ENCODE measurements around the gene ELAVL2.

ELAVL2 gene

DNA sequence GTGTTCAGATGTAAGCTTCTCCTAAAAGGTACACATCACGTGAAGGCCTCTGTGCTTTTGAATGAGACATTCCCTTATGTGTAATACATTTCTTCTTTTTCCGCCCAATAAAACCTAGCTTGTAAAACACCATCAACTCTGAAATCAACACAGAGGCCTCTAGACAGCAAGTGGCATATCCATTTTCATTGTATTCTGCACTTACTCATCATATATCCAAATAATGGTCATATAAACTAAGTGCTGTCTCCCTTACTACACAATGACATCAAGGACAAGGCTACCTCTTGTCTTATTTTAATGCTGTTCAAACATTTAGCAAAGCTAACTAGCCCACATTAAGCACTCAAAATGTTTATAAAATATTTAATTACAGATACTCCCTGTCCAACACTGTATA, 108.5 kb downstream of the ELAVL2 start:
- no peak for DNase-seq

GRCh38 chr9:23707249-23707648, 118.8 kb downstream of the ELAVL2 start:
- no peak for DNase-seq

GRCh38 chr9:23702311-23702922, 123.6 kb downstream of the ELAVL2 start:
- no peak for DNase-seq

DNA sequence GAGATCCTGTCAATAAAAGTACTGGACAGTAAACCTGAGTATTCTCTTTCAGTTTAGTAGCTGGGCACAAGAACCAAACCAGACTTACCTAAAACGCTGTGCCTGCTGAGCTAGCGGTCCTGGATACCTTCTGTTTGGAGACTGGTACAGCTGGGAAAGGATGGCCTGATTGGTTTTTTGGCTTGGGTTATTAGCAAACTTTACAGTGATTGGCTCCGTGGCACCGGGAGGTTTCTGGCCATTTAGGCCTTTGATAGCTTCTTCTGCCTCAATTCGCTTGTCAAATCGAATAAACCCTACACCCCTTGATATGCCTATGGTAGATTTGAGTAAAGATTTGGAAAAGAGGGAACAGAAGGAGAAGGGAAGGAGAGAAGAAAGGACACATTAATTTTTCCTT, 124.7 kb downstream of the ELAVL2 start:
- no peak for DNase-seq

- no peak for DNase-seq
Measured at GRCh38 chr9:23700359-23700758, 125.7 kb downstream of the ELAVL2 start.

DNA sequence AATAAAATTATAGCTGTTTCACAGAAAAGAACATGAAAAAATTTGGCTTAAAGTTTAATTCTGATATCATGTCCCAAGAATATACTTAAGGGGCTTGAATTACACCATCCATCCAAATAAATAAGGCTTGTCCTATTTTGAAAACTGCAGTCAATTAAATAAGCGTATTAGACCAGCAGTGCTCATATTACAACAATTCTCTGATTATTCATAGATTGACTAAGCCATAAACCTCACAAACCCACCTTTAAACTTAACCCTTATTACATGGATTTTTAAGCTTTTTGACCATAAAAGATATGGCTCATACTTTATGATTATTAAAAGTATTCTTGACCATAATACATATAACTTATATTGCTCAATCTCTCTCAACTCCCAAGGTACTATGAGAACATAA, 127.9 kb downstream of the ELAVL2 start:
- no peak for DNase-seq

- DNase-seq = no peak
Measured at GRCh38 chr9:23695572-23695971, 130.5 kb downstream of the ELAVL2 start.

- no peak for DNase-seq
Measured at GRCh38 chr9:23693374-23693773, 132.7 kb downstream of the ELAVL2 start.

DNA sequence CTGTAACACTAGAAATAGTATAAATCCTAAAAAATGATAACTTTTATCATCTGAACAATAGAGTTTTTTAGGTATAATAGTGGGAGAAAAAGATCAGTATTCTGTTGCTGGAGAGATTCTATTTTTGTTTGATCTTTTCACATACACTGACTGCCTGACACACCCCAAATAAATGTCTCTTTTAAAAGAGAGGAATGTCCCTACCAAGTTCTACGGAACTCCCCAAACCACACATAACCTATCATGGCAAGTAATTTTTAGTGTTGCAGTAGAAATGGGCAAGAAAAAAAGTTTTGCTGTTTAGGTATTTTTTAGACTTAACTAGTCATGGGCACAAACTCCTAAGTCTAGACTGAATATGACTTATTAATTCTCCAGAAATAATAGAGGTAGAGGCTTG, 139.1 kb downstream of the ELAVL2 start:
- no peak for DNase-seq

- no peak for DNase-seq
Measured at GRCh38 chr9:23686257-23686656, 139.8 kb downstream of the ELAVL2 start.

DNA sequence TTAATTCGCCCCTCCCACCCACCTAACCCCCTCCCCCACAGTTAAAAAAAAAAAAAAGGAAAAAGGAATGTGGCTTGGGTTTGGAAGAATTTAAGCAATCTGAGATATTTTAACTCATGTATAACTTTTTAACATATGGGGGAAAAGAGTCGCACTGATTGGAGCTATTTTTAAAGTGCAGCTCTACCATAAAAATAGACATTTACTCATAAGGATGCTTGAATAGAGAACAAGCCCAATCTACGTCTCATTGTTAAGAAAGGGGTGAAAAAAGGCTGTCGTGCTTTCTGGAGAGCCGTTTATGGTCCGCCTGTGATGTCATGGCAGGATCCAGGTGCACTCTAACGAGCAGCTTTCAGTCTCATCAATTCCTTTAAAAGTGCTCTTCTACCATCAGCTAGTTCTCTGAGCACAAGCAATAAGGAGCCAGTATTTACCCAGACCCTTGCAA, 142.4 kb downstream of the ELAVL2 start:
- no peak for DNase-seq

GRCh38 chr9:23682891-23683431, 143.1 kb downstream of the ELAVL2 start:
- DNase-seq = no peak

GRCh38 chr9:23682352-23682751, 143.7 kb downstream of the ELAVL2 start:
- no peak for DNase-seq

DNA sequence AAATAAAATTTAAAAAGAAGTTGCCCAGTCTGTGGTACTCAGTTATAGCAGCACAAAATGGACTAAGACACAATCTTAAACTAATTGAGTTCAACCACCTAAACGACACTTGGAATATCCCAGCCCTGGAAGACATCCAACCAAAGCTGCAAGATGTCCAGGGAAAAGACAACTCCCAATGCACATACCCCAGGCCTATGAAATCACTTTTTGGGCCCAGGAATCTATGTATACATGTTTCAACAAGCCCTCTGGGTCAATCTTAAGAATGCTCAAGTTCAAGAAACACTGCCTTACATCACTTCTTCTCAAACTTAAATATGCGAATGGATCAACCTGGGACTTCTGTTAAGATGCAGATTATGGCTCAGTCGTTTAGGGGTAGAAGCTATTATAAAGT, 148.6 kb downstream of the ELAVL2 start:
- DNase-seq = no peak

- no peak for DNase-seq
Measured at GRCh38 chr9:23674016-23674585, 151.9 kb downstream of the ELAVL2 start.

DNA sequence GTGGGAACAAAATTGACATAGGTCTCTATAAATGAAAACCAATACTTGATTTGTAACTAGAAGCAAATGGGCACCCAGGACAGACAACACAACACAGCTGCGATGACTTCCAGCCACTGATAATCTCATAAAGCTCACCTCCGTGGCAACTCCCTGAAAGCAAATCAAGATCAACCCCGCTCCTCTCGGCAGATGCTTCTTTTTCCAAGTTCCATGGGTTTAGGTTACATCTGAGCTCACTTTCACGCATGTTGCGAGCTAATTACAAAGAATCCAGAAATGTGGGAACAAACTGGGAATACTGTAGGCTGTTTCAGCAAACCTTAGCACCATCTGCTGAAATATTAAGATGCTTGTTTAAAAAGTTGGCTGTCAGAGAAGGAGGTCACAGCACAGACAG, 153.9 kb downstream of the ELAVL2 start:
- DNase-seq = no peak

GRCh38 chr9:23669776-23670175, 156.3 kb downstream of the ELAVL2 start:
- DNase-seq = no peak

DNA sequence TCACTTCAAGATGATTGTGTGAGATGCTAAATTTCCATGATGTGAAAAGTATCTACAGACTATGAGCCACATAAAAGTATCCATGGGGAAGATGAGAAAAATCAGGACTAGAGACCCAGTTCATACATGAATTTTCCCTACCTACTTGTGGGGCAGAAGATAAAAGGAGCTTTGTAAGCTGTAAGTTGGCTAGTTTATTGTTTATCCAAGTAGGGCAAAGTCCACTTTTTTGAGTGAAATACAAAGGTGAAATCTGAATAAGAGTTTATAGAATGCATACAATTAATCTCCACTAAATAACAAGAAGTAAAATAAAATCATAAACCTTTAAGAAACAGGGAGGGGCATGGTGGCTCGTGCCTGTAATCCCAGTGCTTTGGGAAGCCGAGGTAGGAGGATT, 160.4 kb downstream of the ELAVL2 start:
- DNase-seq = no peak

- DNase-seq = no peak
Measured at GRCh38 chr9:23665051-23665450, 161.0 kb downstream of the ELAVL2 start.

- DNase-seq = no peak
Measured at GRCh38 chr9:23663946-23664345, 162.1 kb downstream of the ELAVL2 start.

GRCh38 chr9:23663536-23663935, 162.5 kb downstream of the ELAVL2 start:
- DNase-seq = no peak

- DNase-seq = no peak
Measured at GRCh38 chr9:23663125-23663524, 162.9 kb downstream of the ELAVL2 start.

DNA sequence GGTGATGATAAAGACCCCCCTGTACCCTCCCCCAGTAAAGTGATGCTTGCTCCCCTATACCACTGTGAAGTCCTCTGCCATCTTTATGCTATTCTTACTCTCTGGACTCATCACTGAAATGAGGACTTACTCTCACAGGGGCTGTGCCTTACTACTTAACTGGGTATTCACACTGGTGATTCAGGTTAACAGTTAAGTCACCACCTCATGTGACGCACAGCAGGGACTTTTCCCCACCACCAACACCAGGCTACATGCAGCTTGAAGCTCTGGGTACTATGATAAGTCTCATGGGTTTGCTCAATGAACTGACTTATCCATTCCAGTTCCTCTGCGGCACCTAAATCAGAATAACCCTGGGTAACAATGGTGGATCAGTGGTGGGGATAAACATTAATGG, 163.7 kb downstream of the ELAVL2 start:
- no peak for DNase-seq

DNA sequence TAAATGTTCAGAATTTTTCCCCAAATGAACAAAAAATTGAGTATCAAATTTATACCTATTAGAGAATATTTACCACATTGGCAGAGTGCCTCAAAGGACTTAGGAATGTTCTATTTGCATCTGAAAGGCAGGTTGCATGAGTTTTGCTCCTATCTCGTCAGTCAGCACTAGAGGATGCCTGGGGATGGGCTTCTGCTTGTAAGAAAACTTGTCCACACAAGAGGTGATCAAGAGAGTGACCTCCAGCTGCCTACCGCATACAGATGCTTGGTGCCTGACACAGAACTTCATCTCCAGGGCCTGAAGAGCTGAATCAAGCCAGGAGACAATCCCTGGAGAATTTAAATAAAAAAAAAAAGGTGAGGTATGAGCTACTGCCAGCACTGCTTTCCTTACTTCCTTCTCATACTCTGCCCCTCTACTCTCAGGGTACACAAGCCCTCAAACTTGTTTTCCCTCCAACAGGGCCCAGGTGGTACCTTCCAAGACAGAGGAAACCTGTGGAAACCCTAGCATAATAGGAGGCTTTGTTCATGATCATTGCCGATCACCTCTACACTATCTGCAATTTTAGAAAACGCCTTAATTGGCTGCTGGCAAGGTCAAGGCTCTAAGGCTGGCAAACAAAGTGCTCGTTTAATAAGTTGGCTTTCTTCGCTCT, 166.6 kb downstream of the ELAVL2 start:
- no peak for DNase-seq

Measured in CD4-positive, alpha-beta T cell treated with Interleukin-10 for 1 hour (primary cell).